Neuronal stem cell (in vitro differentiated cells): Measurements from ENCODE around the gene INAVA. TPM values are rescaled to one million over a fixed set of nuclear protein-coding genes. Genes with fewer than 3 reads are reported as not detected.

ENCODE experiments used
- DNase-seq: peaks from one replicate; pipeline ENCODE4 v3.0.0-alpha.2; 2013; ENCODE audit warnings: low spot score
- H2AFZ ChIP-seq: one replicate; pipeline ENCODE4 v1.6.1; 2013; ENCODE audit warnings: mild to moderate bottlenecking, low read length, inconsistent platforms
- H2AK5ac ChIP-seq: 2 replicates; pipeline ENCODE4 v1.6.1; 2013; ENCODE audit warnings: low read depth, mild to moderate bottlenecking, inconsistent platforms, low read length, moderate library complexity, mixed read lengths
- H2BK120ac ChIP-seq: 2 replicates; pipeline ENCODE4 v1.6.1; 2013; ENCODE audit warnings: low read depth, mild to moderate bottlenecking, inconsistent platforms, low read length, moderate library complexity, mixed read lengths
- H2BK12ac ChIP-seq: one replicate; pipeline ENCODE4 v1.6.1; 2013; ENCODE audit warnings: low read length, inconsistent platforms
- H2BK15ac ChIP-seq: 2 replicates; pipeline ENCODE4 v1.6.1; 2013; ENCODE audit warnings: mild to moderate bottlenecking, low read length, inconsistent platforms, mixed read lengths
- H2BK5ac ChIP-seq: one replicate; pipeline ENCODE4 v1.6.1; 2013; ENCODE audit warnings: inconsistent platforms, mild to moderate bottlenecking, low read length, moderate library complexity
- H3K14ac ChIP-seq: one replicate; pipeline ENCODE4 v1.6.1; 2013; ENCODE audit warnings: low read length, inconsistent platforms
- H3K18ac ChIP-seq: 2 replicates; pipeline ENCODE4 v1.6.1; 2013; ENCODE audit warnings: low read length, inconsistent platforms
- H3K23ac ChIP-seq: 2 replicates; pipeline ENCODE4 v1.6.1; 2013; ENCODE audit warnings: low read depth, mild to moderate bottlenecking, mixed read lengths, low read length, inconsistent platforms; ENCODE audit not compliant: poor library complexity
- H3K27ac ChIP-seq: replicated peaks from 3 replicates; pipeline ENCODE4 v1.5.1; 2013; ENCODE audit warnings: low read length, inconsistent platforms
- H3K27me3 ChIP-seq, 3 experiments: 2 replicates each; pipeline ENCODE4 v1.6.1; 2013; ENCODE audit warnings: low read length in 3 of 3, mild to moderate bottlenecking in 2 of 3, inconsistent platforms in 1 of 3, low read depth in 1 of 3, mixed read lengths in 1 of 3, moderate library complexity in 1 of 3; ENCODE audit not compliant: control insufficient read depth in 3 of 3, insufficient read depth in 3 of 3
- H3K36me3 ChIP-seq, 2 donors: replicated peaks in 1 of 2; 2 replicates each; pipeline ENCODE4 v1.6.1; 2013; ENCODE audit warnings: low read length in 2 of 2; ENCODE audit not compliant: control insufficient read depth in 2 of 2, insufficient read depth in 2 of 2
- H3K4ac ChIP-seq: 2 replicates; pipeline ENCODE4 v1.6.1; 2013; ENCODE audit warnings: inconsistent platforms, mild to moderate bottlenecking, low read length, moderate library complexity
- H3K4me1 ChIP-seq, 2 donors: 1 replicate in 1 of 2; 2 replicates in 1 of 2; pipeline ENCODE4 v1.6.1; 2013; ENCODE audit warnings: low read length in 2 of 2, low read depth in 1 of 2; ENCODE audit not compliant: control insufficient read depth in 2 of 2, insufficient read depth in 1 of 2
- H3K4me2 ChIP-seq: one replicate; pipeline ENCODE4 v1.6.1; 2013; ENCODE audit warnings: mild to moderate bottlenecking, low read length, inconsistent platforms; ENCODE audit not compliant: insufficient read depth, poor library complexity, severe bottlenecking
- H3K4me3 ChIP-seq, 2 donors: 2 replicates each; pipeline ENCODE4 v1.5.1; 2013; ENCODE audit warnings: low read length in 2 of 2, mild to moderate bottlenecking in 2 of 2, inconsistent platforms in 1 of 2, moderate library complexity in 1 of 2
- H3K79me1 ChIP-seq: one replicate; pipeline ENCODE4 v1.6.1; 2013; ENCODE audit warnings: low read depth, mild to moderate bottlenecking, inconsistent platforms, low read length, moderate library complexity
- H3K9ac ChIP-seq: one replicate; pipeline ENCODE4 v1.6.1; 2013; ENCODE audit warnings: mild to moderate bottlenecking, low read depth, low read length, inconsistent platforms; ENCODE audit not compliant: poor library complexity
- H3K9me3 ChIP-seq, 2 donors: replicated peaks in 1 of 2; 2 replicates each; pipeline versions ENCODE3 to v1.6.1; 2013; ENCODE audit warnings: low read length in 2 of 2, mild to moderate bottlenecking in 2 of 2, inconsistent platforms in 1 of 2, low read depth in 1 of 2, mixed read lengths in 1 of 2, moderate library complexity in 1 of 2; ENCODE audit not compliant: control insufficient read depth in 2 of 2, insufficient read depth in 1 of 2
- H4K8ac ChIP-seq: one replicate; pipeline ENCODE4 v1.6.1; 2013; ENCODE audit warnings: low read depth, mild to moderate bottlenecking, inconsistent platforms, low read length, moderate library complexity
- H4K91ac ChIP-seq: one replicate; pipeline ENCODE4 v1.6.1; 2013; ENCODE audit warnings: low read length, low read depth, mild to moderate bottlenecking, inconsistent platforms; ENCODE audit not compliant: poor library complexity
- WGBS, 2 donors: extraction: QIAGEN DNeasy Blood & Tissue Kit; methylation state at CpG; one replicate each; pipeline ENCODE4 v1.1.7; 2013; ENCODE audit warnings: missing lambda C conversion rate in 2 of 2, mixed read lengths in 1 of 2; ENCODE audit not compliant: insufficient read length in 2 of 2, insufficient replicate concordance in 1 of 2; ENCODE audit errors: extremely low coverage in 2 of 2; 5-methylcytosine and 5-hydroxymethylcytosine counted together
- polyA plus RNA-seq, 2 experiments: library from polyadenylated mRNA; stranded (reverse); fragments of 200-250 nt; gene quantifications; one replicate each; pipeline ENCODE4 v1.2.3, GENCODE V29; 2013

Gene INAVA, protein sequence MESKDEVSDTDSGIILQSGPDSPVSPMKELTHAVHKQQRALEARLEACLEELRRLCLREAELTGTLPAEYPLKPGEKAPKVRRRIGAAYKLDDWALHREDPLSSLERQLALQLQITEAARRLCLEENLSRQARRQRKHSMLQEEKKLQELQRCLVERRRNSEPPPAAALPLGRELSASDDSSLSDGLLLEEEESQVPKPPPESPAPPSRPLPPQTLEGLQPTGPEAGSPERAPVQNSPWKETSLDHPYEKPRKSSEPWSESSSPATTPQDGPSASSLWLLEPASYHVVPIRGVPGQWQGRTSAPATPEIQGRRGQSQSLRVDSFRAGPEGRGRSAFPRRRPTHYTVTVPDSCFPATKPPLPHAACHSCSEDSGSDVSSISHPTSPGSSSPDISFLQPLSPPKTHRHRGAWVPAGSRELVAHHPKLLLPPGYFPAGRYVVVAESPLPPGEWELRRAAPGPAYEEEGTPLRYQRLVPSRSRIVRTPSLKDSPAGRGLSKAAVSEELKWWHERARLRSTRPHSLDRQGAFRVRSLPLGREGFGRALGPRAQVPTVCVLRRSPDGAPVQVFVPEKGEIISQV
- polyA plus RNA-seq (2013, experiment 1 of 2), result 30.9 TPM
- 29.8 TPM for polyA plus RNA-seq (2013, experiment 2 of 2)

DNA sequence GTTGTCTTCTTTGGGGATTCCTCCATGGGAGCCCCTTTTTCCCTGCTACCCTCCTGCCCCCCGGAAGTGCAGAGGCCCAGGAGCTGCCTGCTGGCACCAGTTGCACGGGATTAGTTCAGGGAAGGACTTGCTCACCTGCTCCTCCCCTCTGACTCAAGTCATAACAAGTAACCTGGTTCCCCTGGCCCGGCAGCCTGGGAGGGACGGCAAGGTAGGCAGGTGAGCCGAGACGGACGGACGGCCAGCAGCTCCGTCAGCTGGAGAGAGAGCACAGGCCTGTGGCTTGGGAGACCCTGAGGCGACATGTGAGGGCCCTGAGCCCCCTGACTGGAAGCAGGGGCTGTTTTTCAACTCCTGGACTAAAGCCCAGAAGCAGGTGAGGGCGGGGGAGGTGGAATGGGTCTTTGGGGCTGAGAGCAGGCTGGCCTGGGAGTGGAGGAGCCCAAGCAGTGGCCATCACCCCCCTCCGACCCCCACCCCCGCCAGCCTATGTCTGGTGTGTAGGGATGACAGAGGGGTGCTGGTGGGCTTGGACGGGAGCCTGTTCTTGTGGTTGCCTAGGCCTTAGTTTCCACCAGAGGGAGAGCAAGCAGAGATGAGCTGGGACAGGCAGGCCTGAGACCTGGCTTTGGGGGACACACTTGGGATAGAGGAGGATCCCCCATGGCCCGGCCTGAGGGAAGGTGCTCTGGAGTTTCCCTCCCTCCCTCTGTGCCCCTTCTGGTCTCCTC, at the start of gene INAVA:
TSS of gene INAVA (plus strand) at position 189 of the 731 bp plus-strand sequence. CDS start 3,501 bp downstream, outside the sequence.
- no CpG with 5 or more reads among the region's 15 CpGs for WGBS, 2 donors
- H3K4me3 ChIP-seq, result peak within 1 kb of the TSS in 1 of 2 donors; percentile 90

DNA sequence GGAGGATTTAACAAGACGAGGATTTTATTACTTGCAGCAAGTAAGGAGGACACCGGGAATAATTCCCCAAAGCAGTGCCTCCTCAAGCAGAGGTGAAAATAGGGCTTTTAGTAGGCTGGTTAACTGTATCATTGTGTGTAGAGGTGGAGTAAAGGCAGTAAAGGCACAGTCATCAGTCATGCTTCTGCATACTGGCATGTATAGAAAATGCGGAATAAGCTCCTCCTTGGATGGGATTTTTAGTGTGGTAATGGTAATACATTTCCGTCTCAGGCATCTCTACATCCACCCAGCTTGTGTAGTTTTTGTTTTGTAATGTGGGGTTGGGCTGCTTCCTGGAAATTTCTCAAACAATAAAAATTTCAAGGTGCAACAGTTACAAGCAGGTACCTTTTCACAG, 49.3 kb upstream of the INAVA start:
- DNase-seq, result no peak
- no peak overlapping the region for H3K4me3 ChIP-seq
- no peak overlapping the region for H4K8ac ChIP-seq
- no peak overlapping the region for H3K14ac ChIP-seq
- H2AFZ ChIP-seq, result no peak overlapping the region
- H3K23ac ChIP-seq, result no peak overlapping the region
- no peak overlapping the region for H3K4me2 ChIP-seq
- H3K79me1 ChIP-seq, result no peaks in the 10 kb centered on the region
- H3K9ac ChIP-seq, result no peak overlapping the region
- no peak overlapping the region for H4K91ac ChIP-seq
- peaks cover 0 to 12% of the 10 kb centered on the region in 2 donors for H3K9me3 ChIP-seq
- H3K4ac ChIP-seq, result no peak overlapping the region
- peaks cover 0 to 7% of the 10 kb centered on the region in 2 donors for H3K4me1 ChIP-seq
- no peak overlapping the region for H2BK15ac ChIP-seq
- H3K18ac ChIP-seq, result no peak overlapping the region
- no peak overlapping the region for H2AK5ac ChIP-seq
- H3K27ac ChIP-seq, result no peak overlapping the region
- no peak overlapping the region for H2BK5ac ChIP-seq
- no CpG with 5 or more reads among the region's 4 CpGs for WGBS, 2 donors
- peaks cover 13 to 81% of the 10 kb centered on the region in 2 donors for H3K36me3 ChIP-seq
- H3K27me3 ChIP-seq, result no peaks in the 10 kb centered on the region
- no peak overlapping the region for H2BK12ac ChIP-seq
- no peak overlapping the region for H2BK120ac ChIP-seq

More for the DNA sequence above, at the start of gene INAVA:
- Histone ChIP-seq H3K4ac (peak within 1 kb of the TSS; percentile 38), H2BK120ac (peak within 1 kb of the TSS; percentile 63), H2AK5ac (peak within 1 kb of the TSS; percentile 79), H4K91ac (peak within 1 kb of the TSS; percentile 19), H3K27me3 (no peaks in the 10 kb centered on the region), H3K4me2 (peak within 1 kb of the TSS; percentile 54), H2BK5ac (peak within 1 kb of the TSS; percentile 56), H3K18ac (peak within 1 kb of the TSS; percentile 80), H4K8ac (no peak within 1 kb of the TSS), H3K79me1 (peaks cover 15% of the 10 kb centered on the region), H3K4me1 (peaks cover 24 to 40% of the 10 kb centered on the region in 2 donors), H2BK15ac (peak within 1 kb of the TSS; percentile 10), H3K9ac (peak within 1 kb of the TSS; percentile 71), H3K23ac (peak within 1 kb of the TSS; percentile 8), H3K9me3 (no peaks in the 10 kb centered on the region), H3K14ac (peak within 1 kb of the TSS; percentile 22), H2BK12ac (no peak within 1 kb of the TSS), H3K27ac (no peak within 1 kb of the TSS), H3K36me3 (peaks cover 17 to 69% of the 10 kb centered on the region in 2 donors), H2AFZ (no peak within 1 kb of the TSS)
- DNase-seq, result no peak

DNA sequence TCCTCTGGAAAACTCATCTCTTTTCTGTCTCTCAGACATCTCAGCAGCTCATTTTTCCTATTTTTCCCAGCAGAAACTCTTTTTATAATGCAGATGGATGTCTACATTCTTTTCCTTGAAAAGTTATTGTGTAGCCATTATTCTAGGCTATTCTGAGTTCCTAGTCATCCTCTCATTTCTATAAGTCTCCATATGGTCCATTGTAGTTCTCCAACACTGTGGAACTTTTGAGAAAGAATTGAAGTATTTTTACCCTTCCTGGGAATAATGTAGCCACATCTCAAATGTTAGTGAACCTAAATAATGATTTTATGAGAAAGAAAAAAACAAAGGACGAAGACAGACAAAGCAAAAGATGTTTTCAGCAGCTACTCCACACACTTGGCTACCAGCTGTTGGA, 48.3 kb upstream of the INAVA start:
- no peak overlapping the region for H3K18ac ChIP-seq
- H4K8ac ChIP-seq, result no peak overlapping the region
- H2BK5ac ChIP-seq, result no peak overlapping the region
- no peak overlapping the region for H2BK15ac ChIP-seq
- no peak overlapping the region for H3K4me3 ChIP-seq
- no peak for DNase-seq
- no peak overlapping the region for H2BK12ac ChIP-seq
- no peak overlapping the region for H2AFZ ChIP-seq
- H3K79me1 ChIP-seq, result no peaks in the 10 kb centered on the region
- H3K4me2 ChIP-seq, result no peak overlapping the region
- peaks cover 0 to 7% of the 10 kb centered on the region in 2 donors for H3K4me1 ChIP-seq
- H2AK5ac ChIP-seq, result no peak overlapping the region
- H3K9ac ChIP-seq, result no peak overlapping the region
- H3K9me3 ChIP-seq, result peaks cover 0 to 12% of the 10 kb centered on the region in 2 donors
- H3K23ac ChIP-seq, result no peak overlapping the region
- no peaks in the 10 kb centered on the region for H3K27me3 ChIP-seq
- no peak overlapping the region for H3K27ac ChIP-seq
- no peak overlapping the region for H3K14ac ChIP-seq
- H3K4ac ChIP-seq, result no peak overlapping the region
- no peak overlapping the region for H4K91ac ChIP-seq
- H3K36me3 ChIP-seq, result peaks cover 14 to 86% of the 10 kb centered on the region in 2 donors
- WGBS, 2 donors, result no CpG with 5 or more reads among the region's 1 CpG
- no peak overlapping the region for H2BK120ac ChIP-seq
